Measurements from ENCODE around the gene TRIM38.

Gene TRIM38

GRCh38 chr6:25962149-25963127 lies at the start of gene TRIM38:
Gene TRIM38, plus strand, starts transcription at chr6:25962802. Its CDS starts 3,721 bp downstream, at chr6:25966523.
- Histone ChIP-seq H3K36me3 (ENCODE audit: insufficient read depth, low read length) (no peaks in the 10 kb centered on the region), H3K27me3 (ENCODE audit: insufficient read depth, low read length, poor library complexity, severe bottlenecking) (no peaks in the 10 kb centered on the region), H3K4me1 (ENCODE audit: insufficient read depth, low read length, poor library complexity, severe bottlenecking) (peaks cover 50% of the 10 kb centered on the region), H3K9me3 (ENCODE audit: insufficient read depth, low read depth, low read length) (peaks cover 26% of the 10 kb centered on the region; the same call in 1 of the 2 replicates), H3F3A (ENCODE audit: low read depth) (peaks cover 8% of the 10 kb centered on the region), H3K4me3 (ENCODE audit: low read length, poor library complexity, severe bottlenecking) (peak within 1 kb of the TSS; percentile 85), H3K79me2 (ENCODE audit: insufficient read depth, low read length) (peaks cover 40% of the 10 kb centered on the region), H3K9ac (ENCODE audit: low read depth, low read length, poor library complexity, severe bottlenecking) (peak within 1 kb of the TSS; percentile 89), H2AFZ (ENCODE audit: low read length) (no peak within 1 kb of the TSS), H3K9me2 (replicated peaks; ENCODE audit: low read depth, low read length) (no peaks in the 10 kb centered on the region), H3K4me2 (ENCODE audit: low read depth, low read length, poor library complexity, severe bottlenecking) (peak within 1 kb of the TSS; percentile 98), H4K20me1 (ENCODE audit: insufficient read depth, low read length, poor library complexity, severe bottlenecking) (peaks cover under 1% of the 10 kb centered on the region)
- TF ChIP-seq CTCF (conservative IDR thresholded peaks at IDR 0.05; ENCODE audit: low read length): no peak
- no peak for TF ChIP-seq EZH2phosphoT487 (IDR thresholded peaks at IDR 0.05; ENCODE audit: borderline replicate concordance)

GRCh38 chr6:25913741-25914140 lies 48.9 kb upstream of the TRIM38 start:
- H3K4me1 ChIP-seq (ENCODE audit: insufficient read depth, low read length, poor library complexity, severe bottlenecking): peaks cover 23% of the 10 kb centered on the region

GRCh38 chr6:25916330-25916729 lies 46.3 kb upstream of the TRIM38 start:
- H3K79me2 ChIP-seq (ENCODE audit: insufficient read depth, low read length): no peaks in the 10 kb centered on the region
- no peaks in the 10 kb centered on the region for H3K36me3 ChIP-seq (ENCODE audit: insufficient read depth, low read length)
- TF ChIP-seq CTCF (conservative IDR thresholded peaks at IDR 0.05; ENCODE audit: low read length): no peak
- TF ChIP-seq EZH2phosphoT487 (IDR thresholded peaks at IDR 0.05; ENCODE audit: borderline replicate concordance): no peak
- H3K9ac ChIP-seq (ENCODE audit: low read depth, low read length, poor library complexity, severe bottlenecking): no peak overlapping the region
- H2AFZ ChIP-seq (ENCODE audit: low read length): no peak overlapping the region
- H3K4me3 ChIP-seq (ENCODE audit: low read length, poor library complexity, severe bottlenecking): no peak overlapping the region
- no peaks in the 10 kb centered on the region for H3F3A ChIP-seq (ENCODE audit: low read depth)
- H3K4me2 ChIP-seq (ENCODE audit: low read depth, low read length, poor library complexity, severe bottlenecking): no peak overlapping the region
- no peaks in the 10 kb centered on the region for H4K20me1 ChIP-seq (ENCODE audit: insufficient read depth, low read length, poor library complexity, severe bottlenecking)
- no peaks in the 10 kb centered on the region for H3K9me3 ChIP-seq (ENCODE audit: insufficient read depth, low read depth, low read length)
- peaks cover 14% of the 10 kb centered on the region for H3K4me1 ChIP-seq (ENCODE audit: insufficient read depth, low read length, poor library complexity, severe bottlenecking)
- H3K9me2 ChIP-seq (replicated peaks; ENCODE audit: low read depth, low read length): no peaks in the 10 kb centered on the region
- no peaks in the 10 kb centered on the region for H3K27me3 ChIP-seq (ENCODE audit: insufficient read depth, low read length, poor library complexity, severe bottlenecking)

More at GRCh38 chr6:25913741-25914140, 48.9 kb upstream of the TRIM38 start:
- Histone ChIP-seq H2AFZ (ENCODE audit: low read length) (no peak overlapping the region), H3K36me3 (ENCODE audit: insufficient read depth, low read length) (no peaks in the 10 kb centered on the region), H3F3A (ENCODE audit: low read depth) (no peaks in the 10 kb centered on the region), H3K9me3 (ENCODE audit: insufficient read depth, low read depth, low read length) (no peaks in the 10 kb centered on the region), H3K27me3 (ENCODE audit: insufficient read depth, low read length, poor library complexity, severe bottlenecking) (no peaks in the 10 kb centered on the region), H4K20me1 (ENCODE audit: insufficient read depth, low read length, poor library complexity, severe bottlenecking) (no peaks in the 10 kb centered on the region), H3K4me2 (ENCODE audit: low read depth, low read length, poor library complexity, severe bottlenecking) (no peak overlapping the region), H3K9ac (ENCODE audit: low read depth, low read length, poor library complexity, severe bottlenecking) (no peak overlapping the region), H3K9me2 (replicated peaks; ENCODE audit: low read depth, low read length) (no peaks in the 10 kb centered on the region), H3K79me2 (ENCODE audit: insufficient read depth, low read length) (no peaks in the 10 kb centered on the region), H3K4me3 (ENCODE audit: low read length, poor library complexity, severe bottlenecking) (no peak overlapping the region)
- no peak for TF ChIP-seq CTCF (conservative IDR thresholded peaks at IDR 0.05; ENCODE audit: low read length)
- no peak for TF ChIP-seq EZH2phosphoT487 (IDR thresholded peaks at IDR 0.05; ENCODE audit: borderline replicate concordance)

Measured in Loucy (cell line).